HG02870 (cell line): ENCODE data around the gene HMCN1.

Experiments used
- ATAC-seq: cut with Tn5 transposase; IDR thresholded peaks from one replicate; pipeline ENCODE4 v1.9.1; 2021; ENCODE audit warnings: mild to moderate bottlenecking, moderate library complexity; ENCODE audit not compliant: unreplicated experiment

HMCN1 gene

DNA sequence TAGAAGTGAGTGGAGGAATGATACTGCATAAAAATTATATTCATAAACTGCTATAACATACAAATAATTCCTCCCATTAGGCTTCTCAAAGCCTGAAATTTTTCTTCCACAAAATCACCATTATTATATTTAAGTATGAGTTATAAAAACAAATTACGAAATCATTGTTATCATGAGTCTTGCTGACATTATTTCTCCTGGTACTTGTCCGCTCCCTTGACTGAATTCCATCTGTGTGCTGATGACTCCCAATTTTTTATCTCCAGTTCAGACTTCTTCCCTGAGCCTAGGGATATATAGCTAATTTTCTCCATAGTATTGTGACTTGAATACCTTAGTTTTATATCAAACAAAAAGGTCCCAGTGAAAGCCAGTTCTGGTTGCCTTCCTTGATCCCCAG, 268.2 kb downstream of the HMCN1 start:
- no peak for ATAC-seq

GRCh38 chr1:186009039-186009737, 275.0 kb downstream of the HMCN1 start:
- no peak for ATAC-seq

- ATAC-seq = no peak
Observed at GRCh38 chr1:186014370-186015037, 280.3 kb downstream of the HMCN1 start.

- ATAC-seq = no peak
Observed at GRCh38 chr1:186016856-186017255, 282.7 kb downstream of the HMCN1 start.

DNA sequence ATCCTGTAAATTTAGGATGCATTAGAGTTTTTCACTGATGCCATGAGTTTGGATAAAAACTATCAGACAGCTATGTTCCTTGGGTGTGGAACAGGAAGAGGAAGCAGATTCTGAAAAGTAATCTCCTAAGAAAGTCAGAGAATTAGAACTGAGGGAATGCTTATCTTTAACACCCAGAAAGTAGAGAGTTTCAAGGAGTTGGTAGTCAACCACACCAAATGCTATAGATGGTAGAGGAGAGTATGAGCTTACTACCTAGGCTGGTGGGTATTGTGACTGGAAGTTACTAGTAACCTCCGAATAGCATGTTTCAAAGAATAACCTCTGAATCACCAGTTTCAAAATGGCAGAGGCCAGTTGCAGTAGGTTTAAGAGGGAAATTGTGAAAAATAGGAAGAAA, 288.0 kb downstream of the HMCN1 start:
- ATAC-seq = no peak

DNA sequence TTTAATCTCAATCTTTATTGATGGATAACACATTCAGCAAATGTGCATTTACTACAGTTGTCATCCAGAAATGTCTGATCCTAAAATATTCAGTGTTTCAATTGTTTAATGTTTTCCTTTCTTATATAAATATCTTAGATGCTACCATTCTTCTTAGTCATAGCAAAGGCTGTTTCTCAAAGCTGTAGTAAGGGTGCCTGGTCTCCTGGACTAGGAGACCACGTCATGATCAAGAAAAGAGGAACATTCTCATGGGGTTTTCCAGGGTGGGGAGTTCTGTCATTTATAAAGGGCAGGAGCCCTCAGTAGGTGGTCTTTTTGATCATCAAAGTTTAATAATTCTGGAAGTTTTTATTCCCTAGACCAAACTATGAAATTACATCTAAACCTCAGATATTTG, 292.8 kb downstream of the HMCN1 start:
- ATAC-seq = no peak

- ATAC-seq = no peak
Observed at GRCh38 chr1:186027621-186028020, 293.4 kb downstream of the HMCN1 start.

GRCh38 chr1:186030453-186030852, 296.3 kb downstream of the HMCN1 start:
- no peak for ATAC-seq

- ATAC-seq = no peak
Observed at GRCh38 chr1:186033847-186034271, 299.7 kb downstream of the HMCN1 start.

GRCh38 chr1:186042230-186042629, 308.0 kb downstream of the HMCN1 start:
- no peak for ATAC-seq

DNA sequence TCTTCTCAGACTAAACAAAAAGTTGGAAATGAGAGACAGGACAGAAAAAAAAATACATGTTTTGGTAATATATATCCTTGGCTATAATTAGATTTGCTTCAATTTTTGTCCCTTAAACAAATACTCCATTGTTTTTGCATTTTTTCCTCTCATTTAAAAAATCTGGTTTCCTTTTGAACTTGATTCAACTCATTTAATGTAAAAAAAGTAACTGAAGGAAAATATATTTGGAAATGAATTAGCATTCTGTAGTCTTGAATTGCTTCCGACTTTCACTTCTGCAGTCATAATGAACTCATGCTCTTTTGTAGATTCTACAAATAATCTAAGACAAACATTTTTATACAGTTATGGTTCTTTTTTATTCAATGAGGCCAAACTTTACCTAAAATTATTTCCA, 309.1 kb downstream of the HMCN1 start:
- ATAC-seq = no peak

DNA sequence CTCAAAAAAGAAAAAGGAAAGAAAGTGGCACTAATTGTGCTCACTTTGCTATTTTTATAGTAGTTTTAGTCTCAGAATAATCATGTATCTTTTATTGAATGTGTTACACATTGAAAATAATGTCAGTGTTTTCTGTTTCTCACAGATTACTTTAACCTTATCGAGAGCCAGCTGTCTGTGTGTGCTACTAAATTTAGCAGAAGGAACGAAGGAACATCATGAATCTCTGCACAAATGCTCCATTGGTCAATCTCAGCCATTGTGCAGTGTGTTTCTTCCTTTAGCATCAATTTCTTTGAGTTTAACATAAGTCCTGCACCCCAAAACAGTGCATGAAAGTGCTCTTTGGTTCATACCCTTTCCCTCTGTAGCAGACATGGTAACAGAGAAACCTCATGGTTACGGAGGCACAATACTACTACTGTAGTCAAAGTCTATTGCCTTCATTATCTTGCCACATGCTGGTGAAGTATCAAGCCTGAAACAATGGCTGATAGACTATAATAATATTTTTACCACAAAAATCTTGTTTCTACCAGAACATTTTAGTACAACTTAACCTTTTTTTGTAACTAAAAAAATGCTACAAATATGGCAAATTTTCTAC, 310.0 kb downstream of the HMCN1 start:
- no peak for ATAC-seq

GRCh38 chr1:186046437-186047211, 312.4 kb downstream of the HMCN1 start:
- no peak for ATAC-seq

- ATAC-seq = no peak
Observed at GRCh38 chr1:186050360-186050759, 316.2 kb downstream of the HMCN1 start.

- ATAC-seq = no peak
Observed at GRCh38 chr1:186054003-186054402, 319.8 kb downstream of the HMCN1 start.

GRCh38 chr1:186054932-186055331, 320.7 kb downstream of the HMCN1 start:
- ATAC-seq = no peak

DNA sequence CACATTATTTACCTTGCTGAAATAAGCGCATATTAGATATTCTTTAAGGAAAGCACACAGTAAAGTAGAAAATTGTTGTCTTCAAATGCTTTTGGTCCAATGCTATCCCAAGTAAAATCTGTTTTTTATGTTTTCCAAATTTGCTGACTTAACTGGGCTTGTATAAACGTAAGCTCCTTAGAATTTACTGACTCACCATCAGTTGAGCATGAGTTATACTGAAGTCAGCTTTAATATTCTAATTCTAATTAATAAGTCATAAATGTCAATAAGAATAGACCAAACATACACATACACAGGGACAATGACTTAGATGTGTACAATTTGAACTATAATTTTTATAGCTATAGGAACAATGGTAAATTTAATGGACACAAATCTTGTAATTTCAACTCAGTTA, 321.7 kb downstream of the HMCN1 start:
- no peak for ATAC-seq

- ATAC-seq = no peak
Observed at GRCh38 chr1:186057086-186057485, 322.9 kb downstream of the HMCN1 start.

DNA sequence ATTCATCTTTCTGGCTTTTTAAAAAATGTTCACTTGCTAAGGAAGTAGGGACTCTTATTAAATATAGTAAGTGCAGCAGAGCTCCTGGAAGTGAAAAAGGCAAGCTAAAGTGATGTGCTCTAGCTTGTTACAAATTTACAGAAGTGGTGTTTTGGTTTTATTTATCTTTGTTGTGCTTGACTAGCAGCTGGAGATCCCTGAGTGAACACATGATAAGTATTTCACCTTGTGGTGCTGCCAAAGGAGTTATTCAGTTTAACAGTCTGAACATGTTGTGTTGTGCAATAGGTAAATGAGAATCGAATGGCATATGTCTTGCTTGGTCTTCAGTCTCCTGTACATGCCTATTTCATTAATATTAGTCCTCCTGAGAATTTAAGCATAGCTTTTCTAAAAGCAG, 325.1 kb downstream of the HMCN1 start:
- ATAC-seq = no peak

GRCh38 chr1:186059752-186060151, 325.6 kb downstream of the HMCN1 start:
- no peak for ATAC-seq

DNA sequence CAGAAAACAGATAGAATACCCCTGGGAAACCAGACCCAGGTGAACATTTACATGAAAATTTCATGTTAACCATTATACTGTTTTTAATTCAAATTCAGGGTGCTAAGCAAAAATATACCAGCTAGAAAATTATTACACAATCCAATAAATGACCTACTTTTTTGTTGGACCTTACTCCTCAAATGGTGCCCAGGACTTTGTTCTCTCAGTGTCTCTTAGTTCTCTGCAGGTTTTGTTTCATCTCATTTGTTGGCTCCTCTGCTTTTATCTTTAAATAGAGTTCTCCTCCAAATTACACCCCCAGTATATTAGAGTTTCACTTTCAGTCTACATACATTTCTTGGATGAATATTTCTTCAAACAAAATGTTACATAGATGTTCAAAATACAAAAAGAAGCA, 326.0 kb downstream of the HMCN1 start:
- no peak for ATAC-seq
